GM12891 (cell line): Measurements from ENCODE around the gene GAGE10.

ENCODE experiments used
- PAX5 ChIP-seq: IDR thresholded peaks from 2 replicates; pipeline ENCODE4 v1.6.1; 2011; ENCODE audit warnings: low read length, moderate library complexity, mild to moderate bottlenecking; ENCODE audit not compliant: insufficient read depth, severe bottlenecking
- POLR2A ChIP-seq: IDR thresholded peaks from 2 replicates; pipeline ENCODE4 v1.6.1; 2011; ENCODE audit warnings: low read depth, low read length, control low read depth
- TAF1 ChIP-seq: IDR thresholded peaks from 2 replicates; pipeline ENCODE4 v1.6.1; 2011; ENCODE audit warnings: low read depth, low read length, control low read depth

GRCh38 chrX:49284212-49284611 is 19.2 kb upstream of the GAGE10 start:
- TF ChIP-seq PAX5 (no peak), POLR2A (no peak), TAF1 (no peak)
